ENCODE results near the gene ZNF512B. TPM values are rescaled to one million over a fixed set of nuclear protein-coding genes. Genes with fewer than 3 reads are reported as not detected.

The ZNF512B gene, protein sequence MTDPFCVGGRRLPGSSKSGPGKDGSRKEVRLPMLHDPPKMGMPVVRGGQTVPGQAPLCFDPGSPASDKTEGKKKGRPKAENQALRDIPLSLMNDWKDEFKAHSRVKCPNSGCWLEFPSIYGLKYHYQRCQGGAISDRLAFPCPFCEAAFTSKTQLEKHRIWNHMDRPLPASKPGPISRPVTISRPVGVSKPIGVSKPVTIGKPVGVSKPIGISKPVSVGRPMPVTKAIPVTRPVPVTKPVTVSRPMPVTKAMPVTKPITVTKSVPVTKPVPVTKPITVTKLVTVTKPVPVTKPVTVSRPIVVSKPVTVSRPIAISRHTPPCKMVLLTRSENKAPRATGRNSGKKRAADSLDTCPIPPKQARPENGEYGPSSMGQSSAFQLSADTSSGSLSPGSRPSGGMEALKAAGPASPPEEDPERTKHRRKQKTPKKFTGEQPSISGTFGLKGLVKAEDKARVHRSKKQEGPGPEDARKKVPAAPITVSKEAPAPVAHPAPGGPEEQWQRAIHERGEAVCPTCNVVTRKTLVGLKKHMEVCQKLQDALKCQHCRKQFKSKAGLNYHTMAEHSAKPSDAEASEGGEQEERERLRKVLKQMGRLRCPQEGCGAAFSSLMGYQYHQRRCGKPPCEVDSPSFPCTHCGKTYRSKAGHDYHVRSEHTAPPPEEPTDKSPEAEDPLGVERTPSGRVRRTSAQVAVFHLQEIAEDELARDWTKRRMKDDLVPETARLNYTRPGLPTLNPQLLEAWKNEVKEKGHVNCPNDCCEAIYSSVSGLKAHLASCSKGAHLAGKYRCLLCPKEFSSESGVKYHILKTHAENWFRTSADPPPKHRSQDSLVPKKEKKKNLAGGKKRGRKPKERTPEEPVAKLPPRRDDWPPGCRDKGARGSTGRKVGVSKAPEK
- total RNA-seq (2021; ENCODE audit: unreplicated experiment) (10.3 TPM), Bru-seq, nascent RNA (percentile 48 among the genes with signal in this experiment), BruChase-seq, experiment 1, labeled RNA remaining after a 6-hour chase (percentile 72 among the genes with signal in this experiment), BruChase-seq, experiment 2, labeled RNA remaining after a 2-hour chase (percentile 68 among the genes with signal in this experiment)
- 5.6 and 6.2 TPM in 2 replicates for polyA plus RNA-seq (2012)
- long read RNA-seq, partial matches to known transcripts = 0 of 17 reads
- long read RNA-seq, other reads (novel, unspliced or antisense) = 17 of 17 reads

- Histone ChIP-seq H3K4me1 (ENCODE audit: control insufficient read depth in 1 of 2, insufficient read depth in 2 of 2, low read length in 2 of 2) (peaks cover 21 to 37% of the 10 kb centered on the region in 2 experiments), H4K20me1 (ENCODE audit: insufficient read depth) (no peaks in the 10 kb centered on the region), H3K27me3 (ENCODE audit: insufficient read depth, low read length) (no peaks in the 10 kb centered on the region), H3K27ac (ENCODE audit: low read depth, low read length) (peak within 1 kb of the TSS; percentile 71; the same call in 1 of the 2 replicates), H3K9ac (ENCODE audit: low read length) (peak within 1 kb of the TSS; percentile 63), H3K9me2 (ENCODE audit: insufficient read depth) (no peaks in the 10 kb centered on the region), H3K79me2 (ENCODE audit: insufficient read depth, low read length) (peaks cover 4% of the 10 kb centered on the region; the same call in 1 of the 2 replicates), H3K4me3 (replicated peaks in 1 of 2; ENCODE audit: low read depth in 1 of 2, low read length in 2 of 2) (peak within 1 kb of the TSS; percentile 54 to 62), H3K9me3 (ENCODE audit: control insufficient read depth in 1 of 2, insufficient read depth in 1 of 2, low read depth in 1 of 2, low read length in 2 of 2) (no peaks in the 10 kb centered on the region), H3K4me2 (ENCODE audit: low read length) (peak within 1 kb of the TSS; percentile 76), H2AFZ (ENCODE audit: low read depth, low read length, poor library complexity, severe bottlenecking) (no peak within 1 kb of the TSS), H3K36me3 (ENCODE audit: control insufficient read depth in 1 of 2, insufficient read depth in 2 of 2, low read length in 2 of 2) (0 out of 4 replicates have a peak, but pooled peaks cover 0 to 5% of the 10 kb centered on the region in 2 experiments)
- TF ChIP-seq SIN3A (IDR thresholded peaks at IDR 0.05; ENCODE audit: low read depth) = peak; percentile 56
- TF ChIP-seq ZNF274 (IDR thresholded peaks at IDR 0.05; ENCODE audit: low read depth, low read length) = no peak
- no peak for TF ChIP-seq JUND (IDR thresholded peaks at IDR 0.05)
- TF ChIP-seq, protein P1, sequence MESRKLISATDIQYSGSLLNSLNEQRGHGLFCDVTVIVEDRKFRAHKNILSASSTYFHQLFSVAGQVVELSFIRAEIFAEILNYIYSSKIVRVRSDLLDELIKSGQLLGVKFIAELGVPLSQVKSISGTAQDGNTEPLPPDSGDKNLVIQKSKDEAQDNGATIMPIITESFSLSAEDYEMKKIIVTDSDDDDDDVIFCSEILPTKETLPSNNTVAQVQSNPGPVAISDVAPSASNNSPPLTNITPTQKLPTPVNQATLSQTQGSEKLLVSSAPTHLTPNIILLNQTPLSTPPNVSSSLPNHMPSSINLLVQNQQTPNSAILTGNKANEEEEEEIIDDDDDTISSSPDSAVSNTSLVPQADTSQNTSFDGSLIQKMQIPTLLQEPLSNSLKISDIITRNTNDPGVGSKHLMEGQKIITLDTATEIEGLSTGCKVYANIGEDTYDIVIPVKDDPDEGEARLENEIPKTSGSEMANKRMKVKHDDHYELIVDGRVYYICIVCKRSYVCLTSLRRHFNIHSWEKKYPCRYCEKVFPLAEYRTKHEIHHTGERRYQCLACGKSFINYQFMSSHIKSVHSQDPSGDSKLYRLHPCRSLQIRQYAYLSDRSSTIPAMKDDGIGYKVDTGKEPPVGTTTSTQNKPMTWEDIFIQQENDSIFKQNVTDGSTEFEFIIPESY (IDR thresholded peaks at IDR 0.05; ENCODE audit: extremely low read depth, insufficient replicate concordance, low read length) = peak; percentile 88
- peak; percentile 60 for TF ChIP-seq MAX (IDR thresholded peaks at IDR 0.05)
- no TSS peak for BruUV-seq (replicated peaks)
- CTCF ChIA-PET = no interaction called here
- intact Hi-C loops (cut with micrococcal nuclease) = loop anchor here (10.0 kb wide), 2 partner anchors 105 to 185 kb away; partner anchors contain the start of genes ABHD16B and TPD52L2
- ATAC-seq (peak; percentile 55), DNase-seq (ENCODE audit: low read depth, low spot score) (no peak)
- RAD21 ChIA-PET (ENCODE audit: low non-redundant PET in 1 of 2, low total read pairs in 2 of 2, uncharacterized antibody in 2 of 2, unreplicated experiment in 2 of 2) = no interaction called here
- POLR2A ChIA-PET = no interaction called here
These were observed at the start of gene ZNF512B for GRCh38 chr20:63969838-63970713. Gene ZNF512B (minus strand): TSS chr20:63969930. CDS start chr20:63967950, 1,980 bp downstream.

Data from HCT116 (cell line).